GM19043 (cell line): ENCODE measurements around the gene GPER1.
"Not testable (repeated sequence)": the region's sequence is repeated elsewhere in the genome, so short reads cannot be mapped to it uniquely, and the experiment has no call there.

Experiments
- ATAC-seq: cut with Tn5 transposase; IDR thresholded peaks from one replicate; pipeline ENCODE4 v1.9.1; 2021; ENCODE audit warnings: low read depth; ENCODE audit not compliant: unreplicated experiment

GPER1 gene

GRCh38 chr7:1087952-1088920 is at the start of gene GPER1:
Gene GPER1 (plus strand): TSS chr7:1088113. CDS start chr7:1091729, 3,616 bp downstream.
- ATAC-seq: no peak

GRCh38 chr7:1040233-1040632 is 47.7 kb upstream of the GPER1 start:
- not testable (repeated sequence) for ATAC-seq

- ATAC-seq: no peak
Measured at GRCh38 chr7:1040790-1041189, 47.1 kb upstream of the GPER1 start.

GRCh38 chr7:1041551-1042491 is 46.1 kb upstream of the GPER1 start:
- ATAC-seq: no peak

GRCh38 chr7:1042492-1042833 is 45.5 kb upstream of the GPER1 start:
- ATAC-seq: no peak

GRCh38 chr7:1043552-1044188 is 44.2 kb upstream of the GPER1 start:
- no peak for ATAC-seq

GRCh38 chr7:1044189-1045068 is 43.5 kb upstream of the GPER1 start, which contains the start of gene GPR146:
Gene GPR146 (plus strand): TSS chr7:1044546. CDS start chr7:1057516, 12,970 bp downstream.
- ATAC-seq: peak; percentile 82

GRCh38 chr7:1045069-1046063 is 42.5 kb upstream of the GPER1 start:
- ATAC-seq: no peak

- no peak for ATAC-seq
Measured at GRCh38 chr7:1046722-1047679, 40.9 kb upstream of the GPER1 start.

GRCh38 chr7:1049006-1049741 is 38.7 kb upstream of the GPER1 start:
- no peak for ATAC-seq

- ATAC-seq: no peak
Measured at GRCh38 chr7:1049801-1050200, 38.1 kb upstream of the GPER1 start.

- ATAC-seq: no peak
Measured at GRCh38 chr7:1050254-1050906, 37.5 kb upstream of the GPER1 start.

GRCh38 chr7:1050956-1051690 is 36.8 kb upstream of the GPER1 start:
- no peak for ATAC-seq

GRCh38 chr7:1052031-1052818 is 35.7 kb upstream of the GPER1 start:
- no peak for ATAC-seq

- no peak for ATAC-seq
Measured at GRCh38 chr7:1053002-1053411, 34.9 kb upstream of the GPER1 start.
